ENCODE data around the gene PCDHA1. TPM values are rescaled to one million over a fixed set of nuclear protein-coding genes. Genes with fewer than 3 reads are reported as not detected.
"Not testable (repeated sequence)": the region's sequence is repeated elsewhere in the genome, so short reads cannot be mapped to it uniquely, and the experiment has no call there.

Gene PCDHA1
- total RNA-seq, 4 donors from 2014 or later: not detected

GRCh38 chr5:140869555-140869886 lies 83.6 kb downstream of the PCDHA1 start:
- DNase-seq (ENCODE audit: low spot score in 2 of 2): no peak
- TF ChIP-seq POLR2A (IDR thresholded peaks at IDR 0.05) (no peak), CTCF (IDR thresholded peaks at IDR 0.05) (no peak)
- H3K4me3 ChIP-seq (ENCODE audit: low read depth, poor library complexity, severe bottlenecking): no peak overlapping the region
- intact Hi-C loops (cut with DNase I; ENCODE audit: low total_unique reads): no loop called here
- 52 to 63% methylated on average over 5 of the region's 5 CpGs for WGBS, 2 donors

DNA sequence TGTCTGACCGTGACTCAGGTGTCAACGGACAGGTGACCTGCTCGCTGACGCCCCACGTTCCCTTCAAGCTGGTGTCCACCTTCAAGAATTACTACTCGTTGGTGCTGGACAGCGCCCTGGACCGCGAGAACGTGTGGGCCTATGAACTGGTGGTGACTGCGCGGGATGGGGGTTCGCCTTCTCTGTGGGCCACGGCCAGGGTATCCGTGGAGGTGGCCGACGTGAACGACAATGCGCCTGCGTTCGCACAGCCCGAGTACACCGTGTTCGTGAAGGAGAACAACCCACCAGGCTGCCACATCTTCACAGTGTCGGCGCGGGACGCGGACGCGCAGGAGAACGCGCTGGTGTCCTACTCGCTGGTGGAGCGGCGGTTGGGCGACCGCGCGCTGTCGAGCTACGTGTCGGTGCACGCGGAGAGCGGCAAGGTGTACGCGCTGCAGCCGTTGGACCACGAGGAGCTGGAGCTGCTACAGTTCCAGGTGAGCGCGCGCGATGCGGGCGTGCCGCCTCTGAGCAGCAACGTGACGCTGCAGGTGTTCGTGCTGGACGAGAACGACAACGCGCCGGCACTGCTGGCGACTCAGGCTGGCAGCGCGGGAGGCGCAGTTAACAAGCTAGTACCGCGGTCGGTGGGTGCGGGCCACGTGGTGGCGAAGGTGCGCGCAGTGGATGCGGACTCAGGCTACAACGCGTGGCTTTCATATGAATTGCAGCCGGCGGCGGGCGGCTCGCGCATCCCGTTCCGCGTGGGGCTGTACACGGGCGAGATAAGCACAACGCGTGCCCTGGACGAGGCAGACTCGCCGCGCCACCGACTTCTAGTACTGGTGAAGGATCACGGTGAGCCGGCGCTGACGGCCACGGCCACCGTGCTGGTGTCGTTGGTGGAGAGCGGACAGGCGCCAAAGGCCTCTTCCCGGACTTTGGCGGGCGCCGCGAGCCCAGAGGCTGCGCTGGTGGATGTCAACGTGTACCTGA lies 84.6 kb downstream of the PCDHA1 start:
- intact Hi-C loops (cut with DNase I; ENCODE audit: low total_unique reads): no loop called here
- no peak overlapping the region for H3K4me3 ChIP-seq (ENCODE audit: low read depth, poor library complexity, severe bottlenecking)
- TF ChIP-seq CTCF (IDR thresholded peaks at IDR 0.05) (no peak), POLR2A (IDR thresholded peaks at IDR 0.05) (no peak)
- 54 to 59% methylated on average over 111 to 113 of the region's 114 CpGs for WGBS, 2 donors
- no peak for DNase-seq (ENCODE audit: low spot score in 2 of 2)

DNA sequence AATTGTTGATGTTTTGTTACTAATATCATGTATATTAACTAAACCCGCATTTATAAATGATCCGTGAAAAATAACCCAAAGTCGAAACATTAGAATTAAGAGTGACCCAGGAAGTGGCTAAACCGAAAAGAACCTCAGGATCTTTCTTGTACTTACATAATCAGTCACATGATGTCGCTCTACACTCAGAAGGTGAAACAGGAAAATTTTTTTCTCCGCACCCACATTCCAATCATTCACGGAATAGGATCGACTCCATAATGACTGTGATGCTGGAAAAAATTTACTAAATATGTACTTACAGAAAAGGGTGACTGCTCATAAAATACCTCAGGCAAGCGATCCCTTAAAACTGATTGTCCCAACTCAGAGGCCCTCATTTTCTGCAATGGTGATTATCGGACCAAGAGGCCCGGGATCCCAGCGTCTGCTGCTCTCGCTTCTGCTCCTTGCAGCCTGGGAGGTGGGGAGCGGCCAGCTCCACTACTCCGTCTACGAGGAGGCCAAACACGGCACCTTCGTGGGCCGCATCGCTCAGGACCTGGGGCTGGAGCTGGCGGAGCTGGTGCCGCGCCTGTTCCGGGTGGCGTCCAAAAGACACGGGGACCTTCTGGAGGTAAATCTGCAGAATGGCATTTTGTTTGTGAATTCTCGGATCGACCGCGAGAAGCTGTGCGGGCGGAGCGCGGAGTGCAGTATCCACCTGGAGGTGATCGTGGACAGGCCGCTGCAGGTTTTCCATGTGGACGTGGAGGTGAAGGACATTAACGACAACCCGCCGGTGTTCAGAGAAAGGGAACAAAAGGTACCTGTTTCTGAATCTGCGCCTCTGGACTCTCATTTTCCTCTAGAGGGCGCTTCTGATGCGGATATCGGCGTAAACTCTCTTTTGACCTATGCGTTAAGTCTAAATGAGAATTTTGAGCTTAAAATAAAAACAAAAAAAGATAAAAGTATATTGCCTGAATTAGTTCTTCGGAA lies 89.4 kb downstream of the PCDHA1 start, which contains the start of gene PCDHA12:
PCDHA12 (plus strand) TSS at position 224 of the 981 bp plus-strand sequence; CDS start at position 389, 165 bp downstream.
- intact Hi-C loops (cut with DNase I; ENCODE audit: low total_unique reads): no loop called here
- TF ChIP-seq POLR2A (IDR thresholded peaks at IDR 0.05) (no peak), CTCF (IDR thresholded peaks at IDR 0.05) (no peak)
- DNase-seq (ENCODE audit: low spot score in 2 of 2): no peak
- no peak within 1 kb of the TSS for H3K4me3 ChIP-seq (ENCODE audit: low read depth, poor library complexity, severe bottlenecking)
- 19 to 20% methylated on average over 37 to 41 of the region's 47 CpGs for WGBS, 2 donors

GRCh38 chr5:140876541-140877261 lies 90.8 kb downstream of the PCDHA1 start:
- H3K4me3 ChIP-seq (ENCODE audit: low read depth, poor library complexity, severe bottlenecking); DNase-seq (ENCODE audit: low spot score in 2 of 2); intact Hi-C loops (cut with DNase I; ENCODE audit: low total_unique reads): not testable (repeated sequence)
- WGBS, 2 donors: 47 to 52% methylated on average over 49 to 79 of the region's 80 CpGs

GRCh38 chr5:140877262-140877581 lies 91.3 kb downstream of the PCDHA1 start:
- no peak overlapping the region for H3K4me3 ChIP-seq (ENCODE audit: low read depth, poor library complexity, severe bottlenecking)
- DNase-seq (ENCODE audit: low spot score in 2 of 2): no peak
- TF ChIP-seq POLR2A (IDR thresholded peaks at IDR 0.05): no peak
- TF ChIP-seq CTCF (IDR thresholded peaks at IDR 0.05): no peak
- intact Hi-C loops (cut with DNase I; ENCODE audit: low total_unique reads): no loop called here
- WGBS, 2 donors: 52 to 70% methylated on average over 2 to 15 of the region's 37 CpGs

All from lower leg skin (tissue), 4 donors.